Smooth muscle cell (in vitro differentiated cells): Measurements from ENCODE around the gene DOCK4. TPM values are rescaled to one million over a fixed set of nuclear protein-coding genes. Genes with fewer than 3 reads are reported as not detected.

ENCODE experiments used
- DNase-seq: peaks from one replicate; lab custom pipeline; 2025; ENCODE audit not compliant: unreplicated experiment; lab: John Stamatoyannopoulos, UW
- H2AFZ ChIP-seq: fragments of 200-600 bp; sonication (generic); 2 replicates; pipeline ENCODE4 v1.6.0; 2016; ENCODE audit warnings: antibody characterized with exemption, low read depth, mild to moderate bottlenecking
- H3F3A ChIP-seq: fragments of 200-600 bp; sonication (generic); 2 replicates; pipeline ENCODE4 v1.6.0; 2017; ENCODE audit warnings: antibody characterized with exemption, low read depth
- H3K27ac ChIP-seq: fragments of 200-600 bp; sonication (generic); 2 replicates; pipeline ENCODE4 v1.5.1; 2016; ENCODE audit warnings: low read depth, mild to moderate bottlenecking
- H3K27me3 ChIP-seq: fragments of 200-600 bp; sonication (generic); 2 replicates; pipeline ENCODE4 v1.6.1; 2016; ENCODE audit warnings: low read depth, mild to moderate bottlenecking
- H3K36me3 ChIP-seq: fragments of 200-600 bp; sonication (generic); 2 replicates; pipeline ENCODE4 v1.5.1; 2016; ENCODE audit warnings: low read depth
- H3K4me1 ChIP-seq: fragments of 200-600 bp; sonication (generic); 2 replicates; pipeline ENCODE4 v1.5.1; 2016; ENCODE audit warnings: low read depth
- H3K4me2 ChIP-seq: fragments of 200-600 bp; sonication (generic); 2 replicates; pipeline ENCODE4 v1.6.0; 2016; ENCODE audit warnings: mild to moderate bottlenecking
- H3K4me3 ChIP-seq: fragments of 200-600 bp; sonication (generic); 2 replicates; pipeline ENCODE4 v1.5.1; 2016; ENCODE audit warnings: mild to moderate bottlenecking
- H3K79me2 ChIP-seq: fragments of 200-600 bp; sonication (generic); 2 replicates; pipeline ENCODE4 v1.6.0; 2016; ENCODE audit warnings: low read depth, mild to moderate bottlenecking
- H3K9ac ChIP-seq: fragments of 200-600 bp; sonication (generic); 2 replicates; pipeline ENCODE4 v1.6.0; 2016; ENCODE audit warnings: low read depth
- H3K9me3 ChIP-seq: fragments of 200-600 bp; sonication (generic); replicated peaks from 2 replicates; pipeline ENCODE4 v1.5.1; 2016; ENCODE audit warnings: low read depth
- H4K20me1 ChIP-seq: fragments of 200-600 bp; sonication (generic); 2 replicates; pipeline ENCODE4 v1.6.0; 2016; ENCODE audit warnings: low read depth
- CTCF ChIP-seq: fragments of 200-600 bp; sonication (generic); IDR thresholded peaks from 2 replicates; pipeline ENCODE4 v1.5.1; 2017; ENCODE audit warnings: borderline replicate concordance, mild to moderate bottlenecking, antibody characterized with exemption; ENCODE audit not compliant: insufficient read depth, poor library complexity, severe bottlenecking
- WGBS: methylation state at CpG from one replicate; pipeline ENCODE4 v1.1.7; 2016; ENCODE audit warnings: low lambda C conversion rate; 5-methylcytosine and 5-hydroxymethylcytosine counted together
- polyA plus RNA-seq: library from polyadenylated mRNA; unstranded; fragments of >200 nt; fragmentation: Nextera tagmentation; extraction: Ambion mirVana; gene quantifications from 2 replicates; pipeline ENCODE4 v1.2.1, GENCODE V29; 2016
- total RNA-seq: library from RNA; depleted of rRNA; stranded (reverse); fragments of >200 nt; gene quantifications from 2 replicates; pipeline ENCODE4 v1.2.3, GENCODE V29; 2014

Gene DOCK4
- total and polyA plus RNA-seq, 2 experiments from 2014 or later: 7.4 to 20.5 TPM

- Histone ChIP-seq H3F3A (no peaks in the 10 kb centered on the region), H3K36me3 (no peaks in the 10 kb centered on the region), H3K4me1 (peaks cover 6% of the 10 kb centered on the region), H3K4me3 (no peak overlapping the region), H3K9ac (no peak overlapping the region), H3K79me2 (no peaks in the 10 kb centered on the region), H3K9me3 (no peaks in the 10 kb centered on the region), H3K27me3 (no peaks in the 10 kb centered on the region), H4K20me1 (peaks cover 8% of the 10 kb centered on the region), H3K27ac (no peak overlapping the region), H2AFZ (no peak overlapping the region), H3K4me2 (no peak overlapping the region)
- 100% methylated on average over 7 of the region's 7 CpGs for WGBS
- DNase-seq: no peak
- no peak for TF ChIP-seq CTCF
Measured at GRCh38 chr7:112110651-112111050, 95.5 kb downstream of the DOCK4 start.

GRCh38 chr7:112110175-112110574, 96.0 kb downstream of the DOCK4 start:
- DNase-seq: no peak
- 89% methylated on average over 2 of the region's 2 CpGs for WGBS
- no peak overlapping the region for H3K9ac ChIP-seq
- peaks cover 8% of the 10 kb centered on the region for H4K20me1 ChIP-seq
- H3K9me3 ChIP-seq: no peaks in the 10 kb centered on the region
- no peaks in the 10 kb centered on the region for H3F3A ChIP-seq
- no peak for TF ChIP-seq CTCF
- no peak overlapping the region for H3K27ac ChIP-seq
- H3K4me3 ChIP-seq: no peak overlapping the region
- H3K4me1 ChIP-seq: peaks cover 6% of the 10 kb centered on the region
- no peaks in the 10 kb centered on the region for H3K27me3 ChIP-seq
- no peak overlapping the region for H3K4me2 ChIP-seq
- no peak overlapping the region for H2AFZ ChIP-seq
- H3K79me2 ChIP-seq: no peaks in the 10 kb centered on the region
- no peaks in the 10 kb centered on the region for H3K36me3 ChIP-seq

- H3K9me3 ChIP-seq: no peaks in the 10 kb centered on the region
- H3K9ac ChIP-seq: no peak overlapping the region
- peaks cover 7% of the 10 kb centered on the region for H4K20me1 ChIP-seq
- H3K4me2 ChIP-seq: no peak overlapping the region
- no peaks in the 10 kb centered on the region for H3F3A ChIP-seq
- peaks cover 8% of the 10 kb centered on the region for H3K79me2 ChIP-seq
- no peaks in the 10 kb centered on the region for H3K27me3 ChIP-seq
- H2AFZ ChIP-seq: no peak overlapping the region
- no peak for TF ChIP-seq CTCF
- DNase-seq: no peak
- 94% methylated on average over 2 of the region's 2 CpGs for WGBS
- H3K4me1 ChIP-seq: peaks cover 6% of the 10 kb centered on the region
- no peak overlapping the region for H3K4me3 ChIP-seq
- H3K36me3 ChIP-seq: no peaks in the 10 kb centered on the region
- no peak overlapping the region for H3K27ac ChIP-seq
Measured at GRCh38 chr7:112108981-112109380, 97.2 kb downstream of the DOCK4 start.
